ENCODE measurements around the gene ELF5.

The ELF5 gene

GRCh38 chr11:34459507-34460162 is 54.0 kb downstream of the ELF5 start:
- no peaks in the 10 kb centered on the region for H3K4me1 ChIP-seq (ENCODE audit: control insufficient read depth in 2 of 2, insufficient read depth in 2 of 2, low read length in 2 of 2)
- H3K9me3 ChIP-seq (ENCODE audit: control insufficient read depth in 2 of 2, low read length in 2 of 2): no peaks in the 10 kb centered on the region
- peaks cover 59 to 67% of the 10 kb centered on the region in 2 donors for H3K36me3 ChIP-seq (ENCODE audit: control insufficient read depth in 2 of 2, insufficient read depth in 2 of 2, low read length in 2 of 2)
- no peak overlapping the region for H3K27ac ChIP-seq (ENCODE audit: low read depth in 2 of 2, low read length in 2 of 2)
- no peaks in the 10 kb centered on the region for H3K27me3 ChIP-seq (ENCODE audit: control insufficient read depth in 2 of 2, insufficient read depth in 2 of 2, low read length in 2 of 2)
- no peak overlapping the region for H3K9ac ChIP-seq (ENCODE audit: low read depth in 1 of 2, low read length in 2 of 2)
- no peak overlapping the region for H3K4me3 ChIP-seq (ENCODE audit: low read length in 2 of 2)

GRCh38 chr11:34458525-34458924 is 55.1 kb downstream of the ELF5 start:
- H3K9me3 ChIP-seq (ENCODE audit: control insufficient read depth in 2 of 2, low read length in 2 of 2): no peaks in the 10 kb centered on the region
- H3K27me3 ChIP-seq (ENCODE audit: control insufficient read depth in 2 of 2, insufficient read depth in 2 of 2, low read length in 2 of 2): no peaks in the 10 kb centered on the region
- H3K4me3 ChIP-seq (ENCODE audit: low read length in 2 of 2): no peak overlapping the region
- H3K4me1 ChIP-seq (ENCODE audit: control insufficient read depth in 2 of 2, insufficient read depth in 2 of 2, low read length in 2 of 2): no peaks in the 10 kb centered on the region
- H3K27ac ChIP-seq (ENCODE audit: low read depth in 2 of 2, low read length in 2 of 2): no peak overlapping the region
- H3K36me3 ChIP-seq (ENCODE audit: control insufficient read depth in 2 of 2, insufficient read depth in 2 of 2, low read length in 2 of 2): peaks cover 60 to 67% of the 10 kb centered on the region in 2 donors
- H3K9ac ChIP-seq (ENCODE audit: low read depth in 1 of 2, low read length in 2 of 2): no peak overlapping the region

- Histone ChIP-seq H3K4me3 (ENCODE audit: low read length in 2 of 2) (no peak overlapping the region), H3K4me1 (ENCODE audit: control insufficient read depth in 2 of 2, insufficient read depth in 2 of 2, low read length in 2 of 2) (no peaks in the 10 kb centered on the region), H3K27me3 (ENCODE audit: control insufficient read depth in 2 of 2, insufficient read depth in 2 of 2, low read length in 2 of 2) (no peaks in the 10 kb centered on the region), H3K27ac (ENCODE audit: low read depth in 2 of 2, low read length in 2 of 2) (no peak overlapping the region), H3K9ac (ENCODE audit: low read depth in 1 of 2, low read length in 2 of 2) (no peak overlapping the region), H3K36me3 (ENCODE audit: control insufficient read depth in 2 of 2, insufficient read depth in 2 of 2, low read length in 2 of 2) (peaks cover 59 to 66% of the 10 kb centered on the region in 2 donors), H3K9me3 (ENCODE audit: control insufficient read depth in 2 of 2, low read length in 2 of 2) (no peaks in the 10 kb centered on the region)
Measured at GRCh38 chr11:34457607-34458006, 56.0 kb downstream of the ELF5 start.

- H3K9me3 ChIP-seq (ENCODE audit: control insufficient read depth in 2 of 2, low read length in 2 of 2): no peaks in the 10 kb centered on the region
- no peak overlapping the region for H3K27ac ChIP-seq (ENCODE audit: low read depth in 2 of 2, low read length in 2 of 2)
- H3K4me1 ChIP-seq (ENCODE audit: control insufficient read depth in 2 of 2, insufficient read depth in 2 of 2, low read length in 2 of 2): no peaks in the 10 kb centered on the region
- H3K9ac ChIP-seq (ENCODE audit: low read depth in 1 of 2, low read length in 2 of 2): no peak overlapping the region
- no peaks in the 10 kb centered on the region for H3K27me3 ChIP-seq (ENCODE audit: control insufficient read depth in 2 of 2, insufficient read depth in 2 of 2, low read length in 2 of 2)
- no peak overlapping the region for H3K4me3 ChIP-seq (ENCODE audit: low read length in 2 of 2)
- peaks cover 73 to 76% of the 10 kb centered on the region in 2 donors for H3K36me3 ChIP-seq (ENCODE audit: control insufficient read depth in 2 of 2, insufficient read depth in 2 of 2, low read length in 2 of 2)
Measured at GRCh38 chr11:34454308-34455032, 59.1 kb downstream of the ELF5 start.

- Histone ChIP-seq H3K4me1 (ENCODE audit: control insufficient read depth in 2 of 2, insufficient read depth in 2 of 2, low read length in 2 of 2) (no peaks in the 10 kb centered on the region), H3K27me3 (ENCODE audit: control insufficient read depth in 2 of 2, insufficient read depth in 2 of 2, low read length in 2 of 2) (no peaks in the 10 kb centered on the region), H3K36me3 (ENCODE audit: control insufficient read depth in 2 of 2, insufficient read depth in 2 of 2, low read length in 2 of 2) (peaks cover 50 to 55% of the 10 kb centered on the region in 2 donors), H3K9ac (ENCODE audit: low read depth in 1 of 2, low read length in 2 of 2) (no peak overlapping the region), H3K27ac (ENCODE audit: low read depth in 2 of 2, low read length in 2 of 2) (no peak overlapping the region), H3K4me3 (ENCODE audit: low read length in 2 of 2) (no peak overlapping the region), H3K9me3 (ENCODE audit: control insufficient read depth in 2 of 2, low read length in 2 of 2) (no peaks in the 10 kb centered on the region)
Measured at GRCh38 chr11:34451053-34451452, 62.5 kb downstream of the ELF5 start.

GRCh38 chr11:34449013-34449412 is 64.6 kb downstream of the ELF5 start:
- Histone ChIP-seq H3K4me1 (ENCODE audit: control insufficient read depth in 2 of 2, insufficient read depth in 2 of 2, low read length in 2 of 2) (no peaks in the 10 kb centered on the region), H3K9ac (ENCODE audit: low read depth in 1 of 2, low read length in 2 of 2) (no peak overlapping the region), H3K27me3 (ENCODE audit: control insufficient read depth in 2 of 2, insufficient read depth in 2 of 2, low read length in 2 of 2) (no peaks in the 10 kb centered on the region), H3K27ac (ENCODE audit: low read depth in 2 of 2, low read length in 2 of 2) (no peak overlapping the region), H3K36me3 (ENCODE audit: control insufficient read depth in 2 of 2, insufficient read depth in 2 of 2, low read length in 2 of 2) (peaks cover 34 to 41% of the 10 kb centered on the region in 2 donors), H3K9me3 (ENCODE audit: control insufficient read depth in 2 of 2, low read length in 2 of 2) (no peaks in the 10 kb centered on the region), H3K4me3 (ENCODE audit: low read length in 2 of 2) (no peak overlapping the region)

GRCh38 chr11:34448223-34448994 is 65.2 kb downstream of the ELF5 start:
- no peak overlapping the region for H3K4me3 ChIP-seq (ENCODE audit: low read length in 2 of 2)
- no peak overlapping the region for H3K9ac ChIP-seq (ENCODE audit: low read depth in 1 of 2, low read length in 2 of 2)
- no peaks in the 10 kb centered on the region for H3K4me1 ChIP-seq (ENCODE audit: control insufficient read depth in 2 of 2, insufficient read depth in 2 of 2, low read length in 2 of 2)
- H3K27ac ChIP-seq (ENCODE audit: low read depth in 2 of 2, low read length in 2 of 2): no peak overlapping the region
- H3K27me3 ChIP-seq (ENCODE audit: control insufficient read depth in 2 of 2, insufficient read depth in 2 of 2, low read length in 2 of 2): no peaks in the 10 kb centered on the region
- H3K36me3 ChIP-seq (ENCODE audit: control insufficient read depth in 2 of 2, insufficient read depth in 2 of 2, low read length in 2 of 2): peaks cover 29 to 35% of the 10 kb centered on the region in 2 donors
- no peaks in the 10 kb centered on the region for H3K9me3 ChIP-seq (ENCODE audit: control insufficient read depth in 2 of 2, low read length in 2 of 2)

- Histone ChIP-seq H3K27ac (ENCODE audit: low read depth in 2 of 2, low read length in 2 of 2) (no peak overlapping the region), H3K9me3 (ENCODE audit: control insufficient read depth in 2 of 2, low read length in 2 of 2) (no peaks in the 10 kb centered on the region), H3K27me3 (ENCODE audit: control insufficient read depth in 2 of 2, insufficient read depth in 2 of 2, low read length in 2 of 2) (no peaks in the 10 kb centered on the region), H3K4me3 (ENCODE audit: low read length in 2 of 2) (no peak overlapping the region), H3K36me3 (ENCODE audit: control insufficient read depth in 2 of 2, insufficient read depth in 2 of 2, low read length in 2 of 2) (peaks cover 22% of the 10 kb centered on the region in 2 donors), H3K4me1 (ENCODE audit: control insufficient read depth in 2 of 2, insufficient read depth in 2 of 2, low read length in 2 of 2) (no peaks in the 10 kb centered on the region), H3K9ac (ENCODE audit: low read depth in 1 of 2, low read length in 2 of 2) (no peak overlapping the region)
Measured at GRCh38 chr11:34447044-34447443, 66.5 kb downstream of the ELF5 start.

GRCh38 chr11:34446386-34446785 is 67.2 kb downstream of the ELF5 start:
- H3K27me3 ChIP-seq (ENCODE audit: control insufficient read depth in 2 of 2, insufficient read depth in 2 of 2, low read length in 2 of 2): no peaks in the 10 kb centered on the region
- no peak overlapping the region for H3K4me3 ChIP-seq (ENCODE audit: low read length in 2 of 2)
- H3K27ac ChIP-seq (ENCODE audit: low read depth in 2 of 2, low read length in 2 of 2): no peak overlapping the region
- H3K9ac ChIP-seq (ENCODE audit: low read depth in 1 of 2, low read length in 2 of 2): no peak overlapping the region
- H3K4me1 ChIP-seq (ENCODE audit: control insufficient read depth in 2 of 2, insufficient read depth in 2 of 2, low read length in 2 of 2): no peaks in the 10 kb centered on the region
- H3K9me3 ChIP-seq (ENCODE audit: control insufficient read depth in 2 of 2, low read length in 2 of 2): no peaks in the 10 kb centered on the region
- H3K36me3 ChIP-seq (ENCODE audit: control insufficient read depth in 2 of 2, insufficient read depth in 2 of 2, low read length in 2 of 2): peaks cover 18 to 19% of the 10 kb centered on the region in 2 donors

GRCh38 chr11:34445956-34446355 is 67.6 kb downstream of the ELF5 start:
- no peak overlapping the region for H3K9ac ChIP-seq (ENCODE audit: low read depth in 1 of 2, low read length in 2 of 2)

More at GRCh38 chr11:34445956-34446355, 67.6 kb downstream of the ELF5 start:
- no peaks in the 10 kb centered on the region for H3K4me1 ChIP-seq (ENCODE audit: control insufficient read depth in 2 of 2, insufficient read depth in 2 of 2, low read length in 2 of 2)
- H3K36me3 ChIP-seq (ENCODE audit: control insufficient read depth in 2 of 2, insufficient read depth in 2 of 2, low read length in 2 of 2): peaks cover 13 to 15% of the 10 kb centered on the region in 2 donors
- no peak overlapping the region for H3K27ac ChIP-seq (ENCODE audit: low read depth in 2 of 2, low read length in 2 of 2)
- H3K9me3 ChIP-seq (ENCODE audit: control insufficient read depth in 2 of 2, low read length in 2 of 2): no peaks in the 10 kb centered on the region
- no peak overlapping the region for H3K4me3 ChIP-seq (ENCODE audit: low read length in 2 of 2)
- no peaks in the 10 kb centered on the region for H3K27me3 ChIP-seq (ENCODE audit: control insufficient read depth in 2 of 2, insufficient read depth in 2 of 2, low read length in 2 of 2)

All from mucosa of rectum (tissue), 2 donors.